HEK293T (cell line): ENCODE data around the gene RAC3.

Experiments used
- CTCF ChIA-PET: fragments of 350-600 bp; formaldehyde crosslinking; extraction: SDS; loops from one replicate; lab custom pipeline; 2021; ENCODE audit warnings: antibody characterized with exemption, inconsistent platforms; lab: Yijun Ruan, JAX
- POLR2A ChIA-PET: fragments of 350-600 bp; formaldehyde crosslinking; extraction: SDS; loops from one replicate; lab custom pipeline; 2020; ENCODE audit warnings: antibody characterized with exemption, inconsistent platforms; lab: Yijun Ruan, JAX
- DNase-seq: peaks from one replicate; pipeline ENCODE4 v3.0.0; 2012; ENCODE audit warnings: mixed read lengths; ENCODE audit errors: extremely low spot score
- ARNT ChIP-seq: fragments of 450-650 bp; IDR thresholded peaks from 2 replicates; pipeline ENCODE4 v1.6.1; 2017; ENCODE audit warnings: mild to moderate bottlenecking
- BHLHE40 ChIP-seq: fragments of 450-650 bp; IDR thresholded peaks from 2 replicates; pipeline ENCODE4 v1.6.1; 2016; ENCODE audit warnings: mild to moderate bottlenecking, moderate library complexity, borderline replicate concordance
- CTBP1 ChIP-seq: fragments of 450-650 bp; IDR thresholded peaks from 2 replicates; pipeline ENCODE4 v1.6.1; 2016; ENCODE audit warnings: borderline replicate concordance
- ELF4 ChIP-seq: fragments of 450-650 bp; IDR thresholded peaks from 2 replicates; pipeline ENCODE4 v1.6.1; 2017; ENCODE audit warnings: antibody characterized with exemption
- FOXA1 ChIP-seq: fragments of 450-650 bp; IDR thresholded peaks from 2 replicates; pipeline ENCODE4 v1.6.1; 2016; ENCODE audit warnings: mild to moderate bottlenecking
- FOXK2 ChIP-seq: fragments of 450-650 bp; IDR thresholded peaks from 2 replicates; pipeline ENCODE4 v1.6.1; 2016; ENCODE audit warnings: mild to moderate bottlenecking
- FOXM1 ChIP-seq: fragments of 450-650 bp; IDR thresholded peaks from 2 replicates; pipeline ENCODE4 v1.6.1; 2017; ENCODE audit warnings: mild to moderate bottlenecking, borderline replicate concordance
- HDGF ChIP-seq: fragments of 450-650 bp; IDR thresholded peaks from 2 replicates; pipeline ENCODE4 v1.6.1; 2017; ENCODE audit warnings: antibody characterized with exemption, borderline replicate concordance
- L3MBTL2 ChIP-seq: fragments of 450-650 bp; conservative IDR thresholded peaks from 2 replicates; pipeline ENCODE4 v1.6.1; 2016; ENCODE audit warnings: mild to moderate bottlenecking
- LEF1 ChIP-seq: fragments of 450-650 bp; IDR thresholded peaks from 2 replicates; pipeline ENCODE4 v1.6.1; 2017; ENCODE audit warnings: mild to moderate bottlenecking, borderline replicate concordance
- NFRKB ChIP-seq: fragments of 450-650 bp; IDR thresholded peaks from 2 replicates; pipeline ENCODE4 v1.6.1; 2016; ENCODE audit warnings: mild to moderate bottlenecking, moderate library complexity
- SP1 ChIP-seq: fragments of 450-650 bp; IDR thresholded peaks from 2 replicates; pipeline ENCODE4 v1.6.1; 2017
- SUZ12 ChIP-seq: fragments of 450-650 bp; IDR thresholded peaks from 2 replicates; pipeline ENCODE4 v1.6.1; 2016; ENCODE audit warnings: mild to moderate bottlenecking
- TARDBP ChIP-seq: fragments of 450-650 bp; IDR thresholded peaks from 2 replicates; pipeline ENCODE4 v1.6.1; 2016
- ZNF384 ChIP-seq: fragments of 450-650 bp; IDR thresholded peaks from 2 replicates; pipeline ENCODE4 v1.6.1; 2016
- TF ChIP-seq, protein P1 (sequence below): fragments of 450-650 bp; IDR thresholded peaks from 2 replicates; pipeline ENCODE4 v1.6.1; 2016

The RAC3 gene

DNA sequence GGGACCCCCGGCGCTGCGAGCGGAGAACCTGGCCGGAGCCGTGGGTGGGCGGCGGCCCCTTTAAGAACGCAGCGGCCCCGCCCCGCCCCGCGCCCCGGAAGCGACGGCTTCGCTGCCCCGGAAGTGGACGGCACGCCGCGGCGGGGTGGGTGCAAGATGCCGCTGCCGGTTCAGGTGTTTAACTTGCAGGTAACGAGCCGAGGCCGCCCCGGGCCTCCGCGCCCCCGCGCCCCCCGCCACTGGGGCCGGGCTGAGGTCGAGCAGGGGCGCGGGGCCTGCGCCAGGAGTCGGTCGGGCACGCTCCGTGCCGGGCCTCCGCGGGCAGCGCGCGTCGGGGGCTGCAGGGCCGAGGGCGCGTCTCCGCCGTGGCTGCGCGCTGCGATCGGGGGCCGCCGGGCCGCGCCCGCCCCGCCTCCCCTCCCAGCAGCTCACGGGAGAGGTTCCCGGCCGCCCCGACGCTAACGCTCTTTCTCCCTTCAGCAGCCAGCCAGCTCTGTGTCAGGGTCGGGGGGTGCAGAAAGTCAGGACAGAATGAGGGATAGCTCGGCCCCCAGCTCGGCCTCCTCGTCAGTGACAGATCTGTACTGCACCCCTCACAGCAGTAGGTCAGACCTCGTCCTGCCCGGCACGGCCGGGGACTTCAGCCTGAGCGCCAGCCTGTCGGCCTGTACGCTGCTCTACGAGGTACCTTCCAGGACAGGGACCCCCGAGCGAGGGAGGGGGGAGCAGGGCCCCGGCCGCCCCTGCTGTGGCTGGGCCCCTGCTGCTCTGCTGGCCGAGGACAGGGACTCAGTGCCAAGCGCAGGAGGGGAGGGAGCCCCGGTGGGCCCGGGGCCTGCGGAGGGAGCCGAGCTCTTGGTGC, 20.5 kb downstream of the RAC3 start, which contains the start of the genes GPS1 and RFNG:
GPS1 (plus strand) TSS at position 123 of the 862 bp plus-strand sequence; CDS start at position 157, 34 bp downstream.
RFNG (minus strand) TSS at position 36 of the 862 bp plus-strand sequence. CDS start 45 bp downstream, outside the sequence.
- DNase-seq, result peak; percentile 85
- POLR2A ChIA-PET, result interaction anchor here (0.9 to 6.3 kb wide), 5 partner anchors 12 to 46 kb away, joined by 3 to 46 read pairs (median 6); partner anchors contain the start of genes CENPX, DCXR, DUS1L and FASN
- CTCF ChIA-PET, result no interaction called here
- TF ChIP-seq SP1 (no peak), ELF4 (no peak), FOXA1 (no peak), ARNT (no peak), FOXK2 (no peak), CTBP1 (no peak), L3MBTL2 (no peak), FOXM1 (no peak), ZNF384 (no peak), NFRKB (no peak)

DNA sequence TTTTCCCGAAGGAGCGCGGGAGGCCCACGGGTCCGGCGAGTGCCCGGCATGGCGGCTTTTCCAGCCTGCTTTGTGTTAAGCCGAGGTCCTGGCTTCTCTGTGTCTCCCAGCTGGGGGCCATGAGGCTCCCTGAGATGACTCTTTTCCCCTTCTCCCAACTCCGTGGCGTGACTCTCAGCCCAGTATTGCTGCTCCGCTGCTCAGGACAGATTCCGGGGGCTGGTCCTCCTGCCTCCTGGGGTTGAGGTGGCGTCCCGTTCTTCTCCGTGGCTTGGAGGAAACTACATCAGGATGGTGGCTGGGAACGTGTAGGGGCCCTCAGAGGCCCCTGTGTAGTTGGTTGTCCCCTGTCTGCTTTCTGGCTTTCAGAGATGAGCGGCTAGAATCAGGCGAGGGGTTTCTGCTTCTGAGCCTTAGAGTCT, 21.2 kb downstream of the RAC3 start:
- TF ChIP-seq ARNT, result no peak
- TF ChIP-seq L3MBTL2, result no peak
- no peak for TF ChIP-seq FOXA1

DNA sequence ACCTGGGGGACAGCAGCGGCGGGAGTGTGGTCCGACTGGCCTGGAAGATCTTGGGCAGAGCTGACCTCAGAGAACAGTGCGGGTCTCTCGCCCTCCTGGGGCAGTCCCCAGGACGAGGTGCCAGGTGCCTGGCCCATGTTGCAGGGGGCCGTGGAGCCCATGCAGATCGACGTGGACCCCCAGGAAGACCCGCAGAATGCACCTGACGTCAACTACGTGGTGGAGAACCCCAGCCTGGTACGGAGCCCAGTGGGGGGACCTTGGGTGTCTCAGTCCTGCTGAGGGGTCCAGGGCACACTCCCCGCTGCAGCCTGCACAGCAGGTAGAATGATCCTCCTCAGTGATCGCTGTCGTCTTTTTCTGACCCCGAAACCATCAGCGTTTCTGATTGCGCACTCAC, 21.7 kb downstream of the RAC3 start:
- CTCF ChIA-PET, result no interaction called here
- POLR2A ChIA-PET, result interaction anchor here (1.1 to 6.3 kb wide), 4 partner anchors 11 to 45 kb away, joined by 5 to 46 read pairs (median 8); partner anchors contain the start of genes CENPX, DCXR, DUS1L and FASN
- no peak for DNase-seq
- no peak for TF ChIP-seq SP1
- no peak for TF ChIP-seq LEF1
- TF ChIP-seq ELF4, result no peak
- TF ChIP-seq FOXM1, result no peak
- no peak for TF ChIP-seq HDGF
- no peak for TF ChIP-seq SUZ12
- TF ChIP-seq FOXK2, result no peak
- TF ChIP-seq L3MBTL2, result no peak
- TF ChIP-seq, protein P1, sequence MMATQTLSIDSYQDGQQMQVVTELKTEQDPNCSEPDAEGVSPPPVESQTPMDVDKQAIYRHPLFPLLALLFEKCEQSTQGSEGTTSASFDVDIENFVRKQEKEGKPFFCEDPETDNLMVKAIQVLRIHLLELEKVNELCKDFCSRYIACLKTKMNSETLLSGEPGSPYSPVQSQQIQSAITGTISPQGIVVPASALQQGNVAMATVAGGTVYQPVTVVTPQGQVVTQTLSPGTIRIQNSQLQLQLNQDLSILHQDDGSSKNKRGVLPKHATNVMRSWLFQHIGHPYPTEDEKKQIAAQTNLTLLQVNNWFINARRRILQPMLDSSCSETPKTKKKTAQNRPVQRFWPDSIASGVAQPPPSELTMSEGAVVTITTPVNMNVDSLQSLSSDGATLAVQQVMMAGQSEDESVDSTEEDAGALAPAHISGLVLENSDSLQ, result no peak
- no peak for TF ChIP-seq FOXA1
- TF ChIP-seq ZNF384, result no peak
- no peak for TF ChIP-seq CTBP1
- no peak for TF ChIP-seq NFRKB
- no peak for TF ChIP-seq BHLHE40
- TF ChIP-seq ARNT, result no peak
- TF ChIP-seq TARDBP, result no peak

More for the DNA sequence above, 21.2 kb downstream of the RAC3 start:
- no peak for DNase-seq
- CTCF ChIA-PET, result no interaction called here
- POLR2A ChIA-PET, result interaction anchor here (0.9 to 6.3 kb wide), 5 partner anchors 11 to 46 kb away, joined by 3 to 46 read pairs (median 6); partner anchors contain the start of genes CENPX, DCXR, DUS1L and FASN

DNA sequence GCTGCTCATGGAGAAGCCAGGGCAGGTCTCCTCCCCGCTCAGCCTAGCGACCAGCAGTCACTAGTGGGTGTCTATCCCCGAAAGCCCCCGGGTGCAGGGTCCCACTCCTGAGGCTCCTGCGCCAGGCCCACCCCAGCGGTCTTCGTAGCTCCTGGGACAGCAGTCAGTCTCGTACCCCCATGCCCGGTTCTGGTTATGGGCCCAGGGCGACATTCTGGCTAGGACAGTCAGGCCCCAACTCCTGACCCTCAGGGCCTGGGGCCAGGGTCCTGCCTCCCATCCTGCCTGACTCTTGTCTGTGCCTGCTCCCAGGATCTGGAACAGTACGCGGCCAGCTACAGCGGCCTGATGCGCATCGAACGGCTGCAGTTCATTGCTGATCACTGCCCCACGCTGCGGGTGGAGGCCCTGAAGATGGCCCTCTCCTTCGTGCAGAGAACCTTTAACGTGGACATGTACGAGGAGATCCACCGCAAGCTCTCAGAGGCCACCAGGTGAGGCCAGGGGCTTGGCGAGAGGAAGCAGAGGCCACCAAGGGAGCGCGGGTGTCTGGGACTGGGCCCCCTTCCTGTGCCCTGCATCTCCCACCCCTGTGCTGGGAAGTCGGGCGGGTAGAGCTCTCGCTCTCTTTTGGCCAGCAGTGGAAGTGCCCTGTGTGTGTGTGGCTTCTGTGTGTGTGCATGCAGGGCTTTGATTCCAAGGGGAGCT, 22.2 kb downstream of the RAC3 start:
- POLR2A ChIA-PET, result interaction anchor here (0.6 to 6.3 kb wide), 4 partner anchors 10 to 30 kb away, joined by 3 to 46 read pairs (median 8); partner anchors contain the start of genes CENPX, DCXR, DUS1L and LRRC45
- DNase-seq, result no peak
- CTCF ChIA-PET, result no interaction called here
- TF ChIP-seq ZNF384 (no peak), LEF1 (no peak), FOXK2 (no peak), CTBP1 (no peak), L3MBTL2 (no peak), NFRKB (no peak), FOXM1 (no peak)

DNA sequence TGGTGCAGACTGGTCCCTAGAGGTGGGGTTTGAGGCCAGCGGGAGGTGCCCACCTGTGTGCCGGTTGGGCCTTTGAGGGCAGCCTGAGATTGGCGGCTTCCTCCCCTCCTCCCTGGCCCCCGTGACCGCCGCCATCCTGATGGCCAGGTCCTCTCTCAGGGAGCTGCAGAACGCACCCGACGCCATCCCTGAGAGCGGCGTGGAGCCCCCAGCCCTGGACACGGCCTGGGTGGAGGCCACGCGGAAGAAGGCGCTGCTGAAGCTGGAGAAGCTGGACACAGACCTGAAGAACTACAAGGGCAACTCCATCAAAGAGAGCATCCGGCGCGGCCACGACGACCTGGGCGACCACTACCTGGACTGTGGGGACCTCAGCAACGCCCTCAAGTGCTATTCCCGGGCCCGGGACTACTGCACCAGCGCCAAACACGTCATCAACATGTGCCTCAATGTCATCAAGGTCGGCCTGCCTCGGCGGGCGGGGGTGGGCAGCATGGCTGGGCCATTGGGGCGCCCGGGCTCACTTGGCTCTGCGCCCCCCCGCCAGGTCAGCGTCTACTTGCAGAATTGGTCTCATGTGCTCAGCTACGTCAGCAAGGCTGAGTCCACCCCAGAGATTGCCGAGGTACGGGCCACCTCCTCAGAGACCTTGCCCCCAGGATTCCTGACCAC, 23.0 kb downstream of the RAC3 start:
- POLR2A ChIA-PET, result interaction anchor here (0.6 to 6.3 kb wide), 3 partner anchors 9 to 19 kb away, joined by 3 to 46 read pairs (median 4); partner anchors contain the start of genes DCXR and DUS1L
- CTCF ChIA-PET, result no interaction called here
- no peak for TF ChIP-seq NFRKB
- TF ChIP-seq, protein P1, result no peak
- TF ChIP-seq SP1, result no peak
- no peak for TF ChIP-seq SUZ12
- TF ChIP-seq FOXA1, result no peak
- TF ChIP-seq L3MBTL2, result no peak
- no peak for TF ChIP-seq ARNT
- no peak for TF ChIP-seq CTBP1
- no peak for TF ChIP-seq LEF1
- TF ChIP-seq BHLHE40, result no peak
- TF ChIP-seq HDGF, result no peak
- no peak for TF ChIP-seq ELF4
- TF ChIP-seq FOXK2, result no peak
- no peak for TF ChIP-seq ZNF384
- no peak for TF ChIP-seq TARDBP
- no peak for TF ChIP-seq FOXM1
- no peak for DNase-seq
